ENCODE data around the gene CSNK1G1.

The CSNK1G1 gene

DNA sequence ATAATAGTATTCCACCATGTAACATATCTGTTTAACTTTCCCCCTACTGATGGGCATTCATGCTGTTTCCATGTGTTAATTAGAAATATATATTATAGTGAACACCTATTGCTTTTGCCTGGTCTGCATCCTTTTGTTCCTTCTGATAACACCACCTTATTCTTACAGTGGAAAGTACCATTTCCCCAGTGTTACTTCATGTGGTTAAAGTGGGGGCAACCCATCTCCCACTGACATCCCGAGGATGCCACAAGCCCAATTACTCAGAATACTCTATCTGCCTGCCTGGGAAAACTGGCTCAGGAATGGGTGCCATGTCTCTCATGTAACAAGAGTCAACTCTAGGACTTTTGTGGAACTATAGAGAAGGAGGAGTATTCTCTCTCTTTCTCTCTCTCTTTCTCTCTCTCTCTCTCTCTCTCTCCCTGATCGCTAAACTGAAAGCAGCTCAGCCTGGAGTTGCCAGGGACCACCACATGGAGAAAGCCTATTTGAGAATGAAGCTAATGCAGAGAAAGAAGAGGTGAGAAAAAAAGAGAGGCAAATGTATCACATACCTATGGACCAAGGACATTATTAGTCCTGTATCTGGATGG, 126.7 kb downstream of the CSNK1G1 start:
- H3K36me3 ChIP-seq (ENCODE audit: control insufficient read depth in 1 of 2, insufficient read depth in 2 of 2, low read length in 2 of 2), result peaks cover 3 to 4% of the 10 kb centered on the region in 2 experiments
- H3K9me3 ChIP-seq (ENCODE audit: insufficient read depth, low read depth, low read length), result peaks cover 2% of the 10 kb centered on the region
- H4K8ac ChIP-seq (ENCODE audit: low read depth, low read length), result no peak overlapping the region
- no peaks in the 10 kb centered on the region for H3K27me3 ChIP-seq (ENCODE audit: insufficient read depth, low read length)
- no peaks in the 10 kb centered on the region for H3K4me1 ChIP-seq (ENCODE audit: control insufficient read depth in 1 of 2, insufficient read depth in 2 of 2, low read length in 2 of 2)
- H2BK120ac ChIP-seq (ENCODE audit: insufficient read depth, low read length, poor library complexity), result no peak overlapping the region
- H3K23ac ChIP-seq (ENCODE audit: low read length), result no peak overlapping the region
- no peak overlapping the region for H2AFZ ChIP-seq (ENCODE audit: insufficient read depth, low read length, poor library complexity)
- no peak overlapping the region for H2BK12ac ChIP-seq (ENCODE audit: low read length)
- no peak overlapping the region for H4K12ac ChIP-seq (ENCODE audit: low read depth, low read length)
- H2BK5ac ChIP-seq (ENCODE audit: low read depth, low read length, poor library complexity), result no peak overlapping the region
- no peaks in the 10 kb centered on the region for H3K79me2 ChIP-seq (ENCODE audit: control insufficient read depth, insufficient read depth, low read length, poor library complexity)
- WGBS (ENCODE audit: extremely low coverage, insufficient coverage, insufficient read length), result no CpG with 5 or more reads among the region's 2 CpGs
- H3K18ac ChIP-seq (ENCODE audit: low read length), result no peak overlapping the region
- H2AK5ac ChIP-seq (ENCODE audit: low read length), result no peak overlapping the region
- no peak overlapping the region for H4K91ac ChIP-seq (ENCODE audit: low read depth, low read length)
- DNase-seq, result no peak
- H3K4me2 ChIP-seq (ENCODE audit: low read length), result no peak overlapping the region
- H3K4me3 ChIP-seq (ENCODE audit: low read depth, low read length), result no peak overlapping the region
- H3K9ac ChIP-seq (ENCODE audit: low read length), result no peak overlapping the region
- H3K79me1 ChIP-seq (ENCODE audit: low read length), result no peaks in the 10 kb centered on the region
- no peak overlapping the region for H3K27ac ChIP-seq (ENCODE audit: low read depth, low read length)
- no peak overlapping the region for H3K14ac ChIP-seq (ENCODE audit: low read length)
- H3K4ac ChIP-seq (ENCODE audit: low read depth, low read length), result no peak overlapping the region

GRCh38 chr15:64225804-64226203, 130.2 kb downstream of the CSNK1G1 start:
- Histone ChIP-seq H2BK120ac (ENCODE audit: insufficient read depth, low read length, poor library complexity) (no peak overlapping the region), H3K27ac (ENCODE audit: low read depth, low read length) (no peak overlapping the region), H3K9me3 (ENCODE audit: insufficient read depth, low read depth, low read length) (peaks cover 2% of the 10 kb centered on the region), H2AK5ac (ENCODE audit: low read length) (no peak overlapping the region), H4K91ac (ENCODE audit: low read depth, low read length) (no peak overlapping the region), H2BK12ac (ENCODE audit: low read length) (no peak overlapping the region), H4K8ac (ENCODE audit: low read depth, low read length) (no peak overlapping the region), H3K4me2 (ENCODE audit: low read length) (no peak overlapping the region), H3K79me1 (ENCODE audit: low read length) (no peaks in the 10 kb centered on the region), H3K4ac (ENCODE audit: low read depth, low read length) (no peak overlapping the region), H3K14ac (ENCODE audit: low read length) (no peak overlapping the region), H3K27me3 (ENCODE audit: insufficient read depth, low read length) (no peaks in the 10 kb centered on the region), H3K36me3 (ENCODE audit: control insufficient read depth in 1 of 2, insufficient read depth in 2 of 2, low read length in 2 of 2) (peaks cover 3 to 4% of the 10 kb centered on the region in 2 experiments), H3K4me3 (ENCODE audit: low read depth, low read length) (no peak overlapping the region), H3K23ac (ENCODE audit: low read length) (no peak overlapping the region), H2BK5ac (ENCODE audit: low read depth, low read length, poor library complexity) (no peak overlapping the region), H3K4me1 (ENCODE audit: control insufficient read depth in 1 of 2, insufficient read depth in 2 of 2, low read length in 2 of 2) (no peaks in the 10 kb centered on the region), H3K79me2 (ENCODE audit: control insufficient read depth, insufficient read depth, low read length, poor library complexity) (no peaks in the 10 kb centered on the region), H3K18ac (ENCODE audit: low read length) (no peak overlapping the region), H2AFZ (ENCODE audit: insufficient read depth, low read length, poor library complexity) (no peak overlapping the region), H4K12ac (ENCODE audit: low read depth, low read length) (no peak overlapping the region), H3K9ac (ENCODE audit: low read length) (no peak overlapping the region)
- no peak for DNase-seq
- no CpG with 5 or more reads among the region's 11 CpGs for WGBS (ENCODE audit: extremely low coverage, insufficient coverage, insufficient read length)

DNA sequence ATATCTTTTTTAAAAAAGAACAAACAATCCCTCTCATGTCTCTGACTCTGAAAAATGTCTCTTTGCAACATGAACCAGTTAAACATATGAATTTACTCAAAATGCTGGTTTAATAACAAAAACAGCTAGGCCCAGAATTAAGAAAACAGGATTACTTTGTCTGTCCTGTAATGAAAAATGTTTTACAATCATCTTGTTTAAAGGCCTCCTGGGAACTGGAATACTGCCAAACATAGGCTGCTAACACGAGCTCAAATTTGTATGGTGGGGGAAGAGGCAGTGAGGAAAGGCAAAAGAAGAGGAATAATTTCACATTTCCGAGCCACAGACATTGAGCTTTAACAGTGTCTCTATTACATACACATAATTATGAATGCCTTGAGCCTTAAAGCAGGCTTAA, 131.5 kb downstream of the CSNK1G1 start:
- no peak overlapping the region for H4K91ac ChIP-seq (ENCODE audit: low read depth, low read length)
- H3K4me2 ChIP-seq (ENCODE audit: low read length), result no peak overlapping the region
- H3K27ac ChIP-seq (ENCODE audit: low read depth, low read length), result no peak overlapping the region
- no peak overlapping the region for H2BK120ac ChIP-seq (ENCODE audit: insufficient read depth, low read length, poor library complexity)
- H3K23ac ChIP-seq (ENCODE audit: low read length), result no peak overlapping the region
- H3K14ac ChIP-seq (ENCODE audit: low read length), result no peak overlapping the region
- no peak overlapping the region for H3K9ac ChIP-seq (ENCODE audit: low read length)
- DNase-seq, result no peak
- no peak overlapping the region for H4K8ac ChIP-seq (ENCODE audit: low read depth, low read length)
- H3K79me2 ChIP-seq (ENCODE audit: control insufficient read depth, insufficient read depth, low read length, poor library complexity), result no peaks in the 10 kb centered on the region
- H2BK12ac ChIP-seq (ENCODE audit: low read length), result no peak overlapping the region
- H3K9me3 ChIP-seq (ENCODE audit: insufficient read depth, low read depth, low read length), result peaks cover 2% of the 10 kb centered on the region
- no peak overlapping the region for H3K18ac ChIP-seq (ENCODE audit: low read length)
- no peak overlapping the region for H2AK5ac ChIP-seq (ENCODE audit: low read length)
- no peaks in the 10 kb centered on the region for H3K27me3 ChIP-seq (ENCODE audit: insufficient read depth, low read length)
- H2BK5ac ChIP-seq (ENCODE audit: low read depth, low read length, poor library complexity), result no peak overlapping the region
- H3K4me1 ChIP-seq (ENCODE audit: control insufficient read depth in 1 of 2, insufficient read depth in 2 of 2, low read length in 2 of 2), result no peaks in the 10 kb centered on the region
- no peak overlapping the region for H3K4ac ChIP-seq (ENCODE audit: low read depth, low read length)
- H3K4me3 ChIP-seq (ENCODE audit: low read depth, low read length), result no peak overlapping the region
- peaks cover 3 to 4% of the 10 kb centered on the region in 2 experiments for H3K36me3 ChIP-seq (ENCODE audit: control insufficient read depth in 1 of 2, insufficient read depth in 2 of 2, low read length in 2 of 2)
- H3K79me1 ChIP-seq (ENCODE audit: low read length), result no peaks in the 10 kb centered on the region
- no peak overlapping the region for H2AFZ ChIP-seq (ENCODE audit: insufficient read depth, low read length, poor library complexity)
- no peak overlapping the region for H4K12ac ChIP-seq (ENCODE audit: low read depth, low read length)
- no CpG with 5 or more reads among the region's 2 CpGs for WGBS (ENCODE audit: extremely low coverage, insufficient coverage, insufficient read length)

DNA sequence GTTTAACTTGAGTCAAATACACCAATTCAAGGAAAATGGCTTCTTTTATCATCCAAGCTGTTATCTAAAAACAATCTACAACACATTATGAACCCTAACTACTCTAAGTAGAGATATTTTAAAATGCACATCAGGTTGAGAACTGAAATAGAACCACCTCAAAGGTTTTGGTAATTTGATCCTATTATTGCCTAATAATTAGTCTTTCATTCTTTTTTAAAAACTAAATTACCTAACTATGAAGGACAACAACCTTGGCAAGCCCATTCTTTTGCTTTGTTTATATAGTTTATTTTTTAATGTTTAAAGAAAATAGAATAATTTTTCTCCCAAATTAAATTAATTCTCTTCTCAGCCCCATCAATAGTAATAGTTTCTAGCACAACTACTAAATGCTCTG, 132.1 kb downstream of the CSNK1G1 start:
- no peak overlapping the region for H4K12ac ChIP-seq (ENCODE audit: low read depth, low read length)
- no peak overlapping the region for H2BK12ac ChIP-seq (ENCODE audit: low read length)
- H3K27ac ChIP-seq (ENCODE audit: low read depth, low read length), result no peak overlapping the region
- no peaks in the 10 kb centered on the region for H3K79me1 ChIP-seq (ENCODE audit: low read length)
- peaks cover 2% of the 10 kb centered on the region for H3K9me3 ChIP-seq (ENCODE audit: insufficient read depth, low read depth, low read length)
- H2BK5ac ChIP-seq (ENCODE audit: low read depth, low read length, poor library complexity), result no peak overlapping the region
- no peak overlapping the region for H2AFZ ChIP-seq (ENCODE audit: insufficient read depth, low read length, poor library complexity)
- no peak overlapping the region for H3K18ac ChIP-seq (ENCODE audit: low read length)
- H4K91ac ChIP-seq (ENCODE audit: low read depth, low read length), result no peak overlapping the region
- H3K4ac ChIP-seq (ENCODE audit: low read depth, low read length), result no peak overlapping the region
- no peaks in the 10 kb centered on the region for H3K79me2 ChIP-seq (ENCODE audit: control insufficient read depth, insufficient read depth, low read length, poor library complexity)
- H2AK5ac ChIP-seq (ENCODE audit: low read length), result no peak overlapping the region
- no peak overlapping the region for H3K9ac ChIP-seq (ENCODE audit: low read length)
- no peak overlapping the region for H2BK120ac ChIP-seq (ENCODE audit: insufficient read depth, low read length, poor library complexity)
- peaks cover 3 to 4% of the 10 kb centered on the region in 2 experiments for H3K36me3 ChIP-seq (ENCODE audit: control insufficient read depth in 1 of 2, insufficient read depth in 2 of 2, low read length in 2 of 2)
- H3K4me1 ChIP-seq (ENCODE audit: control insufficient read depth in 1 of 2, insufficient read depth in 2 of 2, low read length in 2 of 2), result no peaks in the 10 kb centered on the region
- no peak overlapping the region for H3K4me2 ChIP-seq (ENCODE audit: low read length)
- no peak overlapping the region for H3K14ac ChIP-seq (ENCODE audit: low read length)
- no peak overlapping the region for H3K4me3 ChIP-seq (ENCODE audit: low read depth, low read length)
- no peak overlapping the region for H4K8ac ChIP-seq (ENCODE audit: low read depth, low read length)
- no peaks in the 10 kb centered on the region for H3K27me3 ChIP-seq (ENCODE audit: insufficient read depth, low read length)
- DNase-seq, result no peak
- H3K23ac ChIP-seq (ENCODE audit: low read length), result no peak overlapping the region
